Vagina (tissue), 2 donors: ENCODE measurements around the gene CLRN3. TPM values are rescaled to one million over a fixed set of nuclear protein-coding genes. Genes with fewer than 3 reads are reported as not detected.
A peak's percentile ranks its signal among the peaks of the same experiment; 100 is the strongest.

Experiments
- DNase-seq, 2 donors: peaks; one replicate each; pipeline ENCODE4 v3.0.0-alpha.2; 2017; ENCODE audit errors: extremely low spot score in 2 of 2
- H3K27ac ChIP-seq: fragments of 200-600 bp; sonication (generic); one replicate; pipeline ENCODE4 v1.5.1; 2019
- H3K27me3 ChIP-seq: fragments of 200-600 bp; sonication (generic); one replicate; pipeline ENCODE4 v1.5.1; 2019
- H3K36me3 ChIP-seq, 2 donors: fragments of 200-600 bp; sonication (generic); one replicate each; pipeline ENCODE4 v1.5.1; 2017 to 2019
- H3K4me1 ChIP-seq: fragments of 200-600 bp; sonication (generic); one replicate; pipeline ENCODE4 v1.5.1; 2019
- H3K4me3 ChIP-seq, 2 donors: fragments of 200-600 bp; sonication (generic); 1 replicate in 1 of 2; 2 replicates in 1 of 2; pipeline ENCODE4 v1.5.1; 2016 to 2019
- H3K9me3 ChIP-seq: fragments of 200-600 bp; sonication (generic); one replicate; pipeline ENCODE4 v1.5.1; 2019
- POLR2A ChIP-seq, 2 donors: fragments of 450-650 bp; IDR thresholded peaks; one replicate each; pipeline ENCODE4 v1.6.1; 2017; ENCODE audit warnings: antibody characterized with exemption in 2 of 2, mild to moderate bottlenecking in 2 of 2, moderate library complexity in 2 of 2
- POLR2AphosphoS5 ChIP-seq, 2 donors: sonication (generic); formaldehyde crosslinking; IDR thresholded peaks; one replicate each; pipeline ENCODE4 v1.9.0; 2017; ENCODE audit warnings: antibody characterized with exemption in 2 of 2, mild to moderate bottlenecking in 2 of 2, low read depth in 1 of 2; ENCODE audit not compliant: insufficient read depth in 1 of 2
- intact Hi-C: fragments of 100-400 bp; cut with DNase I; formaldehyde crosslinking; loops from one replicate; pipeline ENCODE4 v1.15.1; 2023
- total RNA-seq: library from RNA; depleted of rRNA; stranded (reverse); fragments of >200 nt; gene quantifications from one replicate; pipeline ENCODE4 v1.2.3, GENCODE V29; 2016
- TF ChIP-seq, protein P1 (sequence below), 3 experiments: fragments of 450-650 bp in 2 of 3; fragments of 200-600 bp in 1 of 3; sonication (generic) in 1 of 3; IDR thresholded peaks; one replicate each; pipeline ENCODE4 v1.5.1; 2017 to 2019; ENCODE audit warnings: antibody characterized with exemption in 3 of 3, mild to moderate bottlenecking in 2 of 3, moderate library complexity in 2 of 3

The CLRN3 gene
- total RNA-seq, 1 donor from 2014 or later, result not detected

DNA sequence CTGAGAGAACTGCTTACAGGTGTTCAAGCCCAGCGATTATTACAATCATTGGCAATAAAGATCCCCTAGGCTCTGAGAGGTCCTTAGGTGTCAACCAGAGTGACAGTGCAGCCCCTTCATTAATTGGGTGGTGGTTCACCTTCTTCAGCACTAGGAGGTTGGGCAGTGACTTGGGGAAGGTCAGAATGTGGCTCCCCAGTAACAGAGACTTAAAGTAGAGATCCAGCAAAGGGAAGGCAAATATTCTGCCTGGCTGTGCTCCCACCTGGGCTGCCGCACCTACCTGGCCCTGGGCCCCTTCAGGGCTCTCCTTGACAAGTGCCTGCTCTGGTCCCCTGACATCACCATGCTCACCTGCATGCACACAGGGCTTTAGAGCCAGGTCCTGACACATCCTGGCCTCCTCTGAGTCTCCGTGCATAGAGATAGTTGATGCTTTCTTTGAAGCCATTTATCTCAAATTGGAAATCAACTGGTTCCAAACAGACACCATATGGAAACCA lies 1.9 kb downstream of the CLRN3 start:
- Histone ChIP-seq H3K27me3 (no peaks in the 10 kb centered on the region), H3K27ac (no peak overlapping the region), H3K4me3 (no peak overlapping the region), H3K36me3 (no peaks in the 10 kb centered on the region), H3K4me1 (no peaks in the 10 kb centered on the region), H3K9me3 (no peaks in the 10 kb centered on the region)
- TF ChIP-seq, protein P1, sequence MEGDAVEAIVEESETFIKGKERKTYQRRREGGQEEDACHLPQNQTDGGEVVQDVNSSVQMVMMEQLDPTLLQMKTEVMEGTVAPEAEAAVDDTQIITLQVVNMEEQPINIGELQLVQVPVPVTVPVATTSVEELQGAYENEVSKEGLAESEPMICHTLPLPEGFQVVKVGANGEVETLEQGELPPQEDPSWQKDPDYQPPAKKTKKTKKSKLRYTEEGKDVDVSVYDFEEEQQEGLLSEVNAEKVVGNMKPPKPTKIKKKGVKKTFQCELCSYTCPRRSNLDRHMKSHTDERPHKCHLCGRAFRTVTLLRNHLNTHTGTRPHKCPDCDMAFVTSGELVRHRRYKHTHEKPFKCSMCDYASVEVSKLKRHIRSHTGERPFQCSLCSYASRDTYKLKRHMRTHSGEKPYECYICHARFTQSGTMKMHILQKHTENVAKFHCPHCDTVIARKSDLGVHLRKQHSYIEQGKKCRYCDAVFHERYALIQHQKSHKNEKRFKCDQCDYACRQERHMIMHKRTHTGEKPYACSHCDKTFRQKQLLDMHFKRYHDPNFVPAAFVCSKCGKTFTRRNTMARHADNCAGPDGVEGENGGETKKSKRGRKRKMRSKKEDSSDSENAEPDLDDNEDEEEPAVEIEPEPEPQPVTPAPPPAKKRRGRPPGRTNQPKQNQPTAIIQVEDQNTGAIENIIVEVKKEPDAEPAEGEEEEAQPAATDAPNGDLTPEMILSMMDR (IDR thresholded peaks at IDR 0.05), result no peak
- TF ChIP-seq POLR2AphosphoS5 (IDR thresholded peaks at IDR 0.05; ENCODE audit: insufficient read depth in 1 of 2, low read depth in 1 of 2), result no peak
- TF ChIP-seq POLR2A (IDR thresholded peaks at IDR 0.05), result no peak
- no peak for DNase-seq
- intact Hi-C loops, result no loop called here

DNA sequence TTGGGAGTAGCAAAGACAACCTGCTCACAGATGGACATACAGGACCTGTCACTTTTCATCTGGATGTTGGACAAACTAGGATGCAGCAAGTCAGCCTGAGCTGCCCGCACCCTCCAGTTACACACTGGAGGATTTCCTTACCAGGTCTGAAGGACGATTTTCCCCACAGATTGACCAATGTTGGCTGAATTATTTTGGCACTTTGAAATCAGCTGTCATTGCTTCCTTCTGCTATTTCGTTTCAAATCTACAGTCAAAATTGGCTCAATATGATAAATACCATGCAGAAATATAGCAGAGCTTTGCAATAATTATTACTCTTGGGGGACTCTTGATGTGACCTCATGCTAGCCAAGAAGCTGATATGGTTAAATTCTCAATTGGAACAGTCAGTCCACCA lies 2.5 kb downstream of the CLRN3 start:
- intact Hi-C loops, result no loop called here
- Histone ChIP-seq H3K4me1 (no peaks in the 10 kb centered on the region), H3K27ac (no peak overlapping the region), H3K36me3 (no peaks in the 10 kb centered on the region), H3K4me3 (no peak overlapping the region), H3K9me3 (no peaks in the 10 kb centered on the region), H3K27me3 (no peaks in the 10 kb centered on the region)
- DNase-seq, result no peak
- TF ChIP-seq, protein P1 (IDR thresholded peaks at IDR 0.05), result no peak
- no peak for TF ChIP-seq POLR2A (IDR thresholded peaks at IDR 0.05)
- TF ChIP-seq POLR2AphosphoS5 (IDR thresholded peaks at IDR 0.05; ENCODE audit: insufficient read depth in 1 of 2, low read depth in 1 of 2), result no peak

DNA sequence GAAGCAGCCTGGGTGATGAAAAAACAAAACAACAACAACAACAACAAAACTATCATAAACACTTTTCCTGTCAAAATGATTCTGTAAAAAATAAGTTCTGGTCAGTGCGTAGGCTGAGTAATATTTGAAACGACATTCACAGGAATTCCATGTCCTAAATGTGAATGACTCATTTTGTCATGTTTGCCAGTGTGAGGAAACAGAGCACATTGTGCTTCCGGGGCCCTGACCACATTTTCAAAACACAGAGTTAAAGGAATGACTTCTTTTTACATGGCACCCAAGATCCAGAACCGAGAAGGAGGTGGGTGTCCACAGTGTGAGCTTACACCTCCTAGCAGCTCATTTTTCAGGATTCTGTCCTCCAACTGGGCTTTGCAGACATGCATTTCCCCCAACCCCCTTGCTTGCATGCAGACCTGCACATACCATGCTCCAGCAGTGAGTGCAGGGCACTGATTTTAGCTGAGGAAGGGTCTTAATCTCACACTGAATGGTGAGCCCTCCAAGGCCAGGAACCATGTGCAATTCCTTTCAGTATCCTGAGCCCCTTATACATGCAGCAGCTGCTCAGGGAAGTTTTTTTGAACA lies 3.0 kb downstream of the CLRN3 start:
- H3K27ac ChIP-seq, result no peak overlapping the region
- H3K4me1 ChIP-seq, result no peaks in the 10 kb centered on the region
- H3K4me3 ChIP-seq, result no peak overlapping the region
- H3K9me3 ChIP-seq, result no peaks in the 10 kb centered on the region
- intact Hi-C loops, result no loop called here
- no peaks in the 10 kb centered on the region for H3K36me3 ChIP-seq
- H3K27me3 ChIP-seq, result no peaks in the 10 kb centered on the region
- TF ChIP-seq, protein P1 (IDR thresholded peaks at IDR 0.05), result no peak
- TF ChIP-seq POLR2AphosphoS5 (IDR thresholded peaks at IDR 0.05; ENCODE audit: insufficient read depth in 1 of 2, low read depth in 1 of 2) (no peak), POLR2A (IDR thresholded peaks at IDR 0.05) (no peak)
- peak in 1 of 2 donors; percentile 52 for DNase-seq

DNA sequence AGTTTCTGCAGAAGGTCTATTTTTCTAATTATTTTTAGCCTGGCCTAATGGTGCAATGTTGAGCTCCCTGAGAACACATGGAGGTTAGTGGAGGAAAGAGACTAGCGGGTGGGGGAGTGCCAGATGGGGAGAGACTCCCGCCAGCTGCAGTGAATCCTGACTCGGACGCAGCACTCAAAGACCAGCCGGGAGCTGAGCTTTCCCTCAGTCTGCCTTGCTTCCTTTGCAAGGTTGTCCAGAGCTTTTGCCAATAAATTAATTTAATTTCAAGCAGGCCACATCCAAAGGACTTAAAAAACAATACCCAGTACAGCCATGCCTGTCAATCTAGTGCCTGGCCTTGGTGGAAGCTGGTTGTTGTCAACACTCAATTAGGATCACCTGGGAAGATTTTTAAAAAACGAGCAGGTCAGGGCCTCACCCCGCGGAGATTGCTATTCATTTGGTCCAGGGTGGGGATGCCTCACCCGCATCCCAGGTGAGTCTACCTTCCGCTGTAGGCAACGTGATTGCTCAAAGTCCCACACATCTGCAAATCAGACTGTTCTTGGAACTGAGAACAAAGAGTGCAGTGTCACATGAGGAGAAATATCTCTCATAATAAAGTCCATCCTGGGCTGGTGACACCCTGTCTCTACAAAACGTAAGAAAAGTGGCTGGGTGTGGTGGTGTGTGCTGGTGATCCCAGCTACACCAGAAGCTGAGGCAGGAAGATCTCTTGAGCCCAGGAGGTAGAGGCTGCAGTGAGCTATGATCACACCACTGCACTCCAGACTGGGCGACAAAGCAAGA lies 4.0 kb downstream of the CLRN3 start:
- H3K27me3 ChIP-seq, result no peaks in the 10 kb centered on the region
- H3K4me3 ChIP-seq, result no peak overlapping the region
- no peaks in the 10 kb centered on the region for H3K36me3 ChIP-seq
- no peaks in the 10 kb centered on the region for H3K9me3 ChIP-seq
- TF ChIP-seq POLR2A (IDR thresholded peaks at IDR 0.05) (no peak), POLR2AphosphoS5 (IDR thresholded peaks at IDR 0.05; ENCODE audit: insufficient read depth in 1 of 2, low read depth in 1 of 2) (no peak)
- TF ChIP-seq, protein P1 (IDR thresholded peaks at IDR 0.05), result no peak
- no peak overlapping the region for H3K27ac ChIP-seq
- intact Hi-C loops, result no loop called here
- H3K4me1 ChIP-seq, result no peaks in the 10 kb centered on the region
- DNase-seq, result peak in 1 of 2 donors; percentile 46
